Activated naive CD4-positive, alpha-beta T cell (primary cell): Measurements from ENCODE around the gene EYA2.
"Not testable (repeated sequence)": the region's sequence is repeated elsewhere in the genome, so short reads cannot be mapped to it uniquely, and the experiment has no call there.

Source experiments
- DNase-seq, 4 experiments: peaks; one replicate each; lab custom pipeline; 2025; lab: John Stamatoyannopoulos, UW

The EYA2 gene

GRCh38 chr20:46897328-46897880 lies 2.8 kb downstream of the EYA2 start:
- DNase-seq = no peak

- no peak for DNase-seq
Measured at GRCh38 chr20:46898423-46898822, 3.8 kb downstream of the EYA2 start.

- no peak for DNase-seq
Measured at GRCh38 chr20:46899621-46900020, 5.0 kb downstream of the EYA2 start.

- DNase-seq = no peak
Measured at GRCh38 chr20:46900086-46900485, 5.4 kb downstream of the EYA2 start.

- no peak for DNase-seq
Measured at GRCh38 chr20:46900826-46901225, 6.2 kb downstream of the EYA2 start.

GRCh38 chr20:46901638-46902037 lies 7.0 kb downstream of the EYA2 start:
- no peak for DNase-seq

- no peak for DNase-seq
Measured at GRCh38 chr20:46903256-46903655, 8.6 kb downstream of the EYA2 start.

- no peak for DNase-seq
Measured at GRCh38 chr20:46903937-46904336, 9.3 kb downstream of the EYA2 start.

GRCh38 chr20:46905364-46906125 lies 10.9 kb downstream of the EYA2 start:
- DNase-seq = no peak

- DNase-seq = no peak
Measured at GRCh38 chr20:46913329-46914044, 18.8 kb downstream of the EYA2 start.

GRCh38 chr20:46914789-46915379 lies 20.2 kb downstream of the EYA2 start:
- DNase-seq = no peak

- DNase-seq = no peak
Measured at GRCh38 chr20:46915575-46916257, 21.1 kb downstream of the EYA2 start.

GRCh38 chr20:46916258-46916603 lies 21.6 kb downstream of the EYA2 start:
- no peak for DNase-seq

GRCh38 chr20:46917155-46917554 lies 22.5 kb downstream of the EYA2 start:
- DNase-seq = no peak

GRCh38 chr20:46920114-46920513 lies 25.5 kb downstream of the EYA2 start:
- no peak for DNase-seq

- not testable (repeated sequence) for DNase-seq
Measured at GRCh38 chr20:46922841-46923240, 28.2 kb downstream of the EYA2 start.

- DNase-seq = no peak
Measured at GRCh38 chr20:46923550-46923949, 28.9 kb downstream of the EYA2 start.

- no peak for DNase-seq
Measured at GRCh38 chr20:46928580-46929132, 34.0 kb downstream of the EYA2 start.

- no peak for DNase-seq
Measured at GRCh38 chr20:46929902-46930301, 35.3 kb downstream of the EYA2 start.

GRCh38 chr20:46930640-46931339 lies 36.1 kb downstream of the EYA2 start:
- no peak for DNase-seq

- DNase-seq = no peak
Measured at GRCh38 chr20:46931699-46932098, 37.1 kb downstream of the EYA2 start.
